Cardiac fibroblast (primary cell): ENCODE measurements around the gene PAH.

Experiments used
- DNase-seq, 2 donors: peaks; one replicate each; pipeline versions ENCODE4 v3.0.0 to v3.0.0-alpha.2; 2010; ENCODE audit warnings: low read depth in 2 of 2
- H3K4me3 ChIP-seq, 2 donors: replicated peaks in 1 of 2; 1 replicate in 1 of 2; 2 replicates in 1 of 2; pipeline ENCODE4 v1.5.1; 2011; ENCODE audit warnings: low read depth in 2 of 2, low read length in 2 of 2, mild to moderate bottlenecking in 2 of 2, moderate library complexity in 1 of 2
- CTCF ChIP-seq: IDR thresholded peaks from one replicate; pipeline ENCODE4 v1.5.1; 2011; ENCODE audit warnings: low read depth, mild to moderate bottlenecking, low read length, inconsistent platforms

Gene PAH

GRCh38 chr12:102903337-102904007, 13.6 kb downstream of the PAH start:
- TF ChIP-seq CTCF, result no peak
- no peak for DNase-seq
- no peak overlapping the region for H3K4me3 ChIP-seq

- no peak for DNase-seq
- TF ChIP-seq CTCF, result no peak
- no peak overlapping the region for H3K4me3 ChIP-seq
These were observed 15.0 kb downstream of the PAH start for GRCh38 chr12:102902093-102902492.

- TF ChIP-seq CTCF, result no peak
These were observed 16.7 kb downstream of the PAH start for GRCh38 chr12:102900389-102900788.

GRCh38 chr12:102896067-102896466, 21.0 kb downstream of the PAH start:
- no peak for TF ChIP-seq CTCF
- H3K4me3 ChIP-seq, result no peak overlapping the region
- DNase-seq, result no peak

More at GRCh38 chr12:102900389-102900788, 16.7 kb downstream of the PAH start:
- DNase-seq, result no peak
- H3K4me3 ChIP-seq, result no peak overlapping the region

- H3K4me3 ChIP-seq, result no peak overlapping the region
- TF ChIP-seq CTCF, result no peak
- no peak for DNase-seq
These were observed 25.3 kb downstream of the PAH start for GRCh38 chr12:102891756-102892155.

- DNase-seq, result no peak
- no peak for TF ChIP-seq CTCF
- H3K4me3 ChIP-seq, result no peak overlapping the region
These were observed 28.5 kb downstream of the PAH start for GRCh38 chr12:102888511-102888910.
